Spleen (tissue), 11 donors: ENCODE results near the gene RNF126. TPM values are rescaled to one million over a fixed set of nuclear protein-coding genes. Genes with fewer than 3 reads are reported as not detected.
A peak's percentile ranks its signal among the peaks of the same experiment; 100 is the strongest.

Source experiments
- DNase-seq: peaks from one replicate; pipeline ENCODE4 v3.0.0-alpha.2; 2020
- H3K27ac ChIP-seq, 8 donors: fragments of 200-600 bp; sonication (generic) in 7 of 8; 1 replicate in 4 of 8; 2 replicates in 4 of 8; pipeline versions ENCODE4 v1.5.0 to v1.8.0; 2016 to 2021; ENCODE audit warnings: inconsistent platforms in 4 of 8, mild to moderate bottlenecking in 4 of 8, moderate library complexity in 1 of 8
- H3K27me3 ChIP-seq, 7 donors: fragments of 200-600 bp; sonication (generic) in 6 of 7; replicated peaks in 1 of 7; 1 replicate in 4 of 7; 2 replicates in 3 of 7; pipeline versions ENCODE4 v1.5.0 to v1.8.0; 2016 to 2021; ENCODE audit warnings: inconsistent platforms in 3 of 7, mild to moderate bottlenecking in 1 of 7
- H3K36me3 ChIP-seq, 6 donors: fragments of 200-600 bp; sonication (generic) in 5 of 6; 1 replicate in 4 of 6; 2 replicates in 2 of 6; pipeline versions ENCODE4 v1.5.0 to v1.8.0; 2016 to 2021; ENCODE audit warnings: inconsistent platforms in 2 of 6
- H3K4me1 ChIP-seq, 6 donors: fragments of 200-600 bp; sonication (generic) in 5 of 6; 1 replicate in 3 of 6; 2 replicates in 3 of 6; pipeline versions ENCODE4 v1.5.0 to v1.8.0; 2016 to 2021; ENCODE audit warnings: inconsistent platforms in 3 of 6
- H3K4me3 ChIP-seq, 8 donors: fragments of 200-600 bp; sonication (generic) in 7 of 8; 1 replicate in 4 of 8; 2 replicates in 4 of 8; pipeline versions ENCODE4 v1.5.0 to v1.8.0; 2016 to 2021; ENCODE audit warnings: inconsistent platforms in 4 of 8, mild to moderate bottlenecking in 4 of 8, moderate library complexity in 2 of 8
- H3K9me3 ChIP-seq, 8 donors: fragments of 200-600 bp; sonication (generic) in 7 of 8; 1 replicate in 4 of 8; 2 replicates in 4 of 8; pipeline versions ENCODE4 v1.5.0 to v1.8.0; 2016 to 2021; ENCODE audit warnings: inconsistent platforms in 4 of 8
- CTCF ChIP-seq, 11 experiments: fragments of 200-600 bp in 7 of 11; fragments of 450-650 bp in 4 of 11; sonication (generic) in 4 of 11; IDR thresholded peaks in 8 of 11; conservative IDR thresholded peaks in 3 of 11; 1 replicate in 7 of 11; 2 replicates in 4 of 11; pipeline versions ENCODE4 v1.4.0 to v1.8.0; 2016 to 2021; ENCODE audit warnings: antibody characterized with exemption in 11 of 11, inconsistent platforms in 4 of 11, mild to moderate bottlenecking in 1 of 11
- POLR2A ChIP-seq, 3 donors: fragments of 450-650 bp; IDR thresholded peaks; one replicate each; pipeline ENCODE4 v1.5.1; 2017; ENCODE audit warnings: antibody characterized with exemption in 3 of 3, mild to moderate bottlenecking in 1 of 3
- POLR2AphosphoS5 ChIP-seq, 3 donors: sonication (generic); formaldehyde crosslinking; IDR thresholded peaks; one replicate each; pipeline ENCODE4 v1.5.1; 2017; ENCODE audit warnings: antibody characterized with exemption in 3 of 3
- WGBS, 5 donors: extraction: QIAGEN DNeasy Blood & Tissue Kit in 3 of 5; methylation state at CpG; one replicate each; pipeline versions ENCODE4 v1.1.5 to v1.1.7; 2013 to 2018; 5-methylcytosine and 5-hydroxymethylcytosine counted together
- intact Hi-C: fragments of 100-400 bp; cut with DNase I; formaldehyde crosslinking; loops from one replicate; pipeline ENCODE4 v1.15.0; 2023; ENCODE audit warnings: low total_unique reads
- polyA plus RNA-seq, 3 donors: library from polyadenylated mRNA; stranded (reverse); fragments of 200-250 nt; gene quantifications; one replicate each; pipeline ENCODE4 v1.2.1, GENCODE V29; 2013
- total RNA-seq, 7 donors: library from RNA; depleted of rRNA in 3 of 7; stranded (reverse); fragments of >200 nt in 3 of 7; fragmentation: NEBNext Ultra II Directional in 4 of 7; extraction: Animal tissue kit (Norgen Biotek cat#: 25700) in 4 of 7; gene quantifications; one replicate each; pipeline versions ENCODE4 v1.1.0 to v1.2.1, GENCODE V29; 2016 to 2021
- donor health status: healthy with polysubstance abuse.
- donor health status: DM: no; HTN: no; CAD: no; lungs with moderate emphysema.
- donor health status: DM: no; HTN: no; CAD: no.
- donor health status: Bipolar disorder and iron deficiency.
- donor health status: healthy.
- donor health status: DM: no; HTN: no; CAD: no.
- donor health status: DM: yes; HTN: yes; CAD: no.

RNF126 gene
- total and polyA plus RNA-seq, 10 donors = 38.1 to 95.1 (median 54.8) TPM

- Histone ChIP-seq H3K4me3 (peak overlapping the region in 3 of 8 donors; percentile 9 to 100 (median 99)), H3K36me3 (peaks cover 0 to 62% (median 25%) of the 10 kb centered on the region in 6 donors), H3K27ac (peak overlapping the region; percentile 61 to 99 (median 98)), H3K27me3 (no peaks in the 10 kb centered on the region), H3K4me1 (peaks cover 46 to 92% (median 78%) of the 10 kb centered on the region in 6 donors), H3K9me3 (no peaks in the 10 kb centered on the region)
- intact Hi-C loops = no loop called here
- TF ChIP-seq POLR2AphosphoS5 (IDR thresholded peaks at IDR 0.05) = no peak
- no peak for TF ChIP-seq CTCF (IDR thresholded peaks at IDR 0.05 in 8 of 11, conservative IDR thresholded peaks at IDR 0.05 in 3 of 11)
- no peak for TF ChIP-seq POLR2A (IDR thresholded peaks at IDR 0.05)
- 70 to 87% (median 81%) methylated on average over 7 to 33 of the region's 33 CpGs for WGBS, 5 donors
- peak; percentile 76 for DNase-seq
Observed at GRCh38 chr19:658059-658839, 4.8 kb downstream of the RNF126 start.

- peak; percentile 74 for DNase-seq
- Histone ChIP-seq H3K27me3 (no peaks in the 10 kb centered on the region), H3K4me1 (peaks cover 46 to 98% (median 80%) of the 10 kb centered on the region in 6 donors), H3K27ac (peak overlapping the region in 5 of 8 donors; percentile 97 to 99 (median 98)), H3K4me3 (peak overlapping the region in 1 of 8 donors; percentile 1), H3K36me3 (peaks cover 0 to 69% (median 31%) of the 10 kb centered on the region in 6 donors), H3K9me3 (no peaks in the 10 kb centered on the region)
- 74 to 86% (median 78%) methylated on average over 6 to 19 of the region's 19 CpGs for WGBS, 5 donors
- TF ChIP-seq POLR2A (IDR thresholded peaks at IDR 0.05) (no peak), CTCF (IDR thresholded peaks at IDR 0.05 in 8 of 11, conservative IDR thresholded peaks at IDR 0.05 in 3 of 11) (no peak), POLR2AphosphoS5 (IDR thresholded peaks at IDR 0.05) (no peak)
- intact Hi-C loops = no loop called here
Observed at GRCh38 chr19:657611-658010, 5.4 kb downstream of the RNF126 start.

GRCh38 chr19:656751-657559 is 6.1 kb downstream of the RNF126 start:
- H3K4me1 ChIP-seq = peaks cover 46 to 100% (median 80%) of the 10 kb centered on the region in 6 donors
- peak in 2 of 3 donors; percentile 20 to 55 for TF ChIP-seq POLR2AphosphoS5 (IDR thresholded peaks at IDR 0.05)
- TF ChIP-seq CTCF (IDR thresholded peaks at IDR 0.05 in 8 of 11, conservative IDR thresholded peaks at IDR 0.05 in 3 of 11) = no peak
- no peak for TF ChIP-seq POLR2A (IDR thresholded peaks at IDR 0.05)
- peak overlapping the region in 5 of 8 donors; percentile 7 to 99 (median 98) for H3K27ac ChIP-seq
- intact Hi-C loops = no loop called here
- H3K27me3 ChIP-seq = no peaks in the 10 kb centered on the region
- H3K9me3 ChIP-seq = no peaks in the 10 kb centered on the region
- H3K36me3 ChIP-seq = peaks cover 0 to 75% (median 38%) of the 10 kb centered on the region in 6 donors
- DNase-seq = peak; percentile 74
- peak overlapping the region in 1 of 8 donors; percentile 1 for H3K4me3 ChIP-seq
- 75 to 89% (median 84%) methylated on average over 33 to 43 of the region's 43 CpGs for WGBS, 5 donors
